ENCODE data around the gene ITK. TPM values are rescaled to one million over a fixed set of nuclear protein-coding genes. Genes with fewer than 3 reads are reported as not detected.
A peak's percentile ranks its signal among the peaks of the same experiment; 100 is the strongest.

ITK gene
- total RNA-seq, 4 donors from 2014 or later, result 0.12 to 2.2 (median 0.35) TPM

DNA sequence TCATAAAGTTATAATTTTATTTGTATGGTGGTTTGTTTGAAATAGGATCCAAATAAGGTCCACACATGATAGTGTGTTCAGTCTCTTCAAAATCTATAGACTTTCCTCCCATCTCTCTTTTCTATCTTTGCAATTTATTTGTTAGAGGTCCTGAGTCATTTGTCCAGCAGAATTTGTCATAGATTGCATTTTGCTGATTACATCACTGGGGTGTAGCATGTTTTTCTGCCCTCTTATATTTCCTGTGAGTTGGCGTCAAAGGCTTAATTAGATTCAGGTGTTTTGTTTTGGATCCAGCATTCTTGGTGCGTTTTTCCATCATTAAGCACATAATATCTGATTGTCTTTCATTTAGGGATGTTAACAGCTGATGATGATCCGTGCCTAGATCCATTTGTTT is 100.3 kb downstream of the ITK start:
- intact Hi-C loops (cut with DNase I; ENCODE audit: low total_unique reads) (no loop called here), in situ Hi-C loops (cut with MboI; ENCODE audit: low sequenced_read_pairs in 4 of 4) (no loop called here)
- ATAC-seq, result no peak
- Histone ChIP-seq H3K27me3 (no peaks in the 10 kb centered on the region), H3K36me3 (no peaks in the 10 kb centered on the region), H3K9me3 (no peaks in the 10 kb centered on the region), H3K4me1 (peaks cover 10 to 15% of the 10 kb centered on the region in 2 donors), H3K27ac (no peak overlapping the region), H3K4me3 (no peak overlapping the region)
- DNase-seq, result no peak
- TF ChIP-seq, protein P1, sequence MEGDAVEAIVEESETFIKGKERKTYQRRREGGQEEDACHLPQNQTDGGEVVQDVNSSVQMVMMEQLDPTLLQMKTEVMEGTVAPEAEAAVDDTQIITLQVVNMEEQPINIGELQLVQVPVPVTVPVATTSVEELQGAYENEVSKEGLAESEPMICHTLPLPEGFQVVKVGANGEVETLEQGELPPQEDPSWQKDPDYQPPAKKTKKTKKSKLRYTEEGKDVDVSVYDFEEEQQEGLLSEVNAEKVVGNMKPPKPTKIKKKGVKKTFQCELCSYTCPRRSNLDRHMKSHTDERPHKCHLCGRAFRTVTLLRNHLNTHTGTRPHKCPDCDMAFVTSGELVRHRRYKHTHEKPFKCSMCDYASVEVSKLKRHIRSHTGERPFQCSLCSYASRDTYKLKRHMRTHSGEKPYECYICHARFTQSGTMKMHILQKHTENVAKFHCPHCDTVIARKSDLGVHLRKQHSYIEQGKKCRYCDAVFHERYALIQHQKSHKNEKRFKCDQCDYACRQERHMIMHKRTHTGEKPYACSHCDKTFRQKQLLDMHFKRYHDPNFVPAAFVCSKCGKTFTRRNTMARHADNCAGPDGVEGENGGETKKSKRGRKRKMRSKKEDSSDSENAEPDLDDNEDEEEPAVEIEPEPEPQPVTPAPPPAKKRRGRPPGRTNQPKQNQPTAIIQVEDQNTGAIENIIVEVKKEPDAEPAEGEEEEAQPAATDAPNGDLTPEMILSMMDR (IDR thresholded peaks at IDR 0.05 in 4 of 5, conservative IDR thresholded peaks at IDR 0.05 in 1 of 5), result no peak
- no peak for TF ChIP-seq POLR2A (IDR thresholded peaks at IDR 0.05)

DNA sequence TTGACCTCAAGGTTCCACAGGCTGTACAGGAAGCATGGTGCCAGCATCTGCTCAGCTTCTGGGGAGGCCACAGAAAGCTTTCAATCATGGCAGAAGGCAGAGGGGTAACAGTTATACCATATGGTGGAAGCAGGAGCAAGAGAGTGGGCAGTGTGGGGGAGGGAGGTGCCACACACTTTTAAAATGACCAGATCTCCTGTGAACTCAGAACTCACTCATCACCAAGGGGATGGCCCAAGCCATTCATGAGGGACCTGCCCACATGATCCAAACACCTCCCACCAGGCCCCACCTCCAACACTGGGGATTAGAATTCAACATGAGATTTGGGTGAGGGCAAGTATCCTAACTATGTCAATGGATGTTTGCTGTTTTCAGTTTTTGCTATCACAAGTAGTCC is 101.5 kb downstream of the ITK start:
- Histone ChIP-seq H3K36me3 (no peaks in the 10 kb centered on the region), H3K4me3 (no peak overlapping the region), H3K27me3 (no peaks in the 10 kb centered on the region), H3K9me3 (no peaks in the 10 kb centered on the region), H3K4me1 (peaks cover 16 to 26% of the 10 kb centered on the region in 2 donors), H3K27ac (no peak overlapping the region)
- ATAC-seq (no peak), DNase-seq (no peak)
- intact Hi-C loops (cut with DNase I; ENCODE audit: low total_unique reads) (no loop called here), in situ Hi-C loops (cut with MboI; ENCODE audit: low sequenced_read_pairs in 4 of 4) (no loop called here)
- TF ChIP-seq POLR2A (IDR thresholded peaks at IDR 0.05), result no peak
- TF ChIP-seq, protein P1 (IDR thresholded peaks at IDR 0.05 in 4 of 5, conservative IDR thresholded peaks at IDR 0.05 in 1 of 5), result no peak

DNA sequence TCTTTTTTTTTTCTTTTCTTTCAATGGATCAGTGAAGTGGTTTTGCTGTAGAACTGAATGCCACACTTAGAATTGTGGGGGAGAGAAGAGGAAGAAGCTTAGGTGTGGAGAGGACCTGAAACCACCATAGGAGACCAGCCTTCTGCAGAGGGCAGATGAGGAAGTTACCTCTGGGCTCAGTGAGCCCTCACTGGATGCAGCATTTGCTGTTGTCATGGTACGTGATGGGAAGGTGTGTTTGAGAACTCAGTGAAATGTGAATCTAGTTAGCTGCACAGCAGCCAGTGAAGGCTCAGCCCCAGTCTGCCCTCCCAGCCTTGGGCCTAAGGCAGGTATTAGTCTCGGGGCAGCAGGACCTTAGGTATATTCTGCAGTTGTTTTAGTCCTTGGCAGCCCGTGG is 102.8 kb downstream of the ITK start:
- no peaks in the 10 kb centered on the region for H3K27me3 ChIP-seq
- peaks cover 16 to 26% of the 10 kb centered on the region in 2 donors for H3K4me1 ChIP-seq
- no peak for DNase-seq
- in situ Hi-C loops (cut with MboI; ENCODE audit: low sequenced_read_pairs in 4 of 4) (no loop called here), intact Hi-C loops (cut with DNase I; ENCODE audit: low total_unique reads) (no loop called here)
- no peak overlapping the region for H3K4me3 ChIP-seq
- TF ChIP-seq, protein P1 (IDR thresholded peaks at IDR 0.05 in 4 of 5, conservative IDR thresholded peaks at IDR 0.05 in 1 of 5), result no peak
- no peak for TF ChIP-seq POLR2A (IDR thresholded peaks at IDR 0.05)
- no peaks in the 10 kb centered on the region for H3K9me3 ChIP-seq
- peak overlapping the region in 1 of 4 donors; percentile 45 for H3K27ac ChIP-seq
- H3K36me3 ChIP-seq, result no peaks in the 10 kb centered on the region
- ATAC-seq, result no peak

DNA sequence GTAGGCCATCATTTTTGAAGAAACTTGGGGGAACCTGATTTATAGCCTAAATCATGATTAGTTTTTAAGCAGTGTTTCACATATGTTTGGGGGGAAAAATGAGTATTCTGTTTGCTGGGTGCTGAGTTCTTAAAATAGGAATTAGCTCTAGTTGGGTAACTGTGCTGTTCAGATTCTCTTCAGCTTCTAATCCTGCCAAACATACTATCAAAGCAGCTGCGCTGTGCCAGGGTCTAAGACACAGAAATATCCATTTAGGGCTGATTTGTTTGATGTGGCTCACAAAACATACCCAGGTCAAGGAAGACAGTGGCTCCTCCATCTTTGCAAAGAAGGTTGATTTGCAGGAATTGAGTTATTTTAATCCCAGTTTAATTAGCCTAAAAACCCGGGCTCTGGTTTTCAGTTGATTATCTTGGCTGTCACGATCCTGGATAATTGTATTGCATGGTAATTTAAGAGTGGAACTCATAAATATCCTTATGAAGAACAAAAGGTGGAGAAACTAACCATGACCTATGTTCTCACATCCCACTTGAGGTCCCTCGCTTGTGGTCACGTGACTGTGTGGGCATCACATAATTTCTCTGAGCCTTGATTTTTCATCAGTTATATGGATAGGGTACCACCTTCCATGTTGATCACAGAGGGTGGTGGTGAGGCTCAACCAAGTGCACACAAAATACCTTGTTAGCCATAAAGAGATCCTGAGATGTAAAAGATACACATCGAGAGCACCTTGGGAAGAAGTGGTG is 104.0 kb downstream of the ITK start:
- H3K9me3 ChIP-seq, result no peaks in the 10 kb centered on the region
- no peak overlapping the region for H3K4me3 ChIP-seq
- H3K27ac ChIP-seq, result peak overlapping the region in 1 of 4 donors; percentile 45
- intact Hi-C loops (cut with DNase I; ENCODE audit: low total_unique reads) (no loop called here), in situ Hi-C loops (cut with MboI; ENCODE audit: low sequenced_read_pairs in 4 of 4) (no loop called here)
- peak in 1 of 2 donors; percentile 34 for ATAC-seq
- TF ChIP-seq POLR2A (IDR thresholded peaks at IDR 0.05), result no peak
- TF ChIP-seq, protein P1 (IDR thresholded peaks at IDR 0.05 in 4 of 5, conservative IDR thresholded peaks at IDR 0.05 in 1 of 5), result no peak
- no peaks in the 10 kb centered on the region for H3K27me3 ChIP-seq
- H3K36me3 ChIP-seq, result no peaks in the 10 kb centered on the region
- H3K4me1 ChIP-seq, result peaks cover 16 to 26% of the 10 kb centered on the region in 2 donors
- DNase-seq, result no peak
